HCT116 (cell line): Measurements from ENCODE around the gene TMCO4. TPM values are rescaled to one million over a fixed set of nuclear protein-coding genes. Genes with fewer than 3 reads are reported as not detected.

Source experiments
- ATAC-seq: fragments of 200-7000 bp; cut with Tn5 transposase; 2 replicates; pipeline ENCODE4 v1.9.1; 2020; ENCODE audit warnings: mild to moderate bottlenecking, moderate library complexity
- BruUV-seq: library from RNA; stranded (reverse); fragments of 400-500 nt; replicated peaks from 2 replicates; lab custom pipeline; 2021; lab: Mats Ljungman, UMichigan
- CTCF ChIA-PET: fragments of 300-600 bp; sonication (Branson Sonifier 250); formaldehyde crosslinking; loops from one replicate; lab custom pipeline; 2021; ENCODE audit warnings: antibody characterized with exemption; lab: Charles Lee
- POLR2A ChIA-PET: fragments of 300-600, 350-600 bp; sonication (Branson Sonifier 250); formaldehyde crosslinking; loops from one replicate; lab custom pipeline; 2021; ENCODE audit warnings: antibody characterized with exemption; lab: Charles Lee
- RAD21 ChIA-PET, 2 experiments: fragments of 300-600 bp; sonication (Branson Sonifier 250); formaldehyde crosslinking; loops; one replicate each; lab custom pipeline; 2023; ENCODE audit warnings: low total read pairs in 2 of 2; ENCODE audit not compliant: uncharacterized antibody in 2 of 2, unreplicated experiment in 2 of 2, low non-redundant PET in 1 of 2; lab: Charles Lee
- DNase-seq: peaks from one replicate; pipeline ENCODE4 v3.0.0-alpha.2; 2010; ENCODE audit warnings: low read depth, low spot score
- H2AFZ ChIP-seq: fragments of 200-600 bp; shearing (Covaris generic), sonication (generic); 2 replicates; pipeline ENCODE4 v1.6.1; 2017; ENCODE audit warnings: low read depth, mixed run types, mixed read lengths, antibody characterized with exemption, low read length; ENCODE audit not compliant: poor library complexity, severe bottlenecking
- H3K27ac ChIP-seq: 2 replicates; pipeline ENCODE4 v1.5.1; 2012; ENCODE audit warnings: low read depth, low read length
- H3K27me3 ChIP-seq: fragments of 200-600 bp; sonication (generic); 2 replicates; pipeline ENCODE4 v1.6.1; 2016; ENCODE audit warnings: mixed run types, low read length, mixed read lengths; ENCODE audit not compliant: insufficient read depth
- H3K36me3 ChIP-seq, 2 experiments: fragments of 200-500 bp in 1 of 2; fragments of 200-600 bp in 1 of 2; sonication (Bioruptor generic) in 1 of 2; sonication (generic) in 1 of 2; 2 replicates each; pipeline versions ENCODE4 v1.5.1 to v1.6.1; 2014 to 2016; ENCODE audit warnings: low read length in 2 of 2, inconsistent platforms in 1 of 2, mixed read lengths in 1 of 2, mixed run types in 1 of 2; ENCODE audit not compliant: insufficient read depth in 2 of 2, control insufficient read depth in 1 of 2
- H3K4me1 ChIP-seq, 2 experiments: fragments of 200-600 bp in 1 of 2; sonication (generic) in 1 of 2; 2 replicates each; pipeline versions ENCODE4 v1.5.1 to v1.6.1; 2012 to 2017; ENCODE audit warnings: low read length in 2 of 2, inconsistent platforms in 1 of 2, mild to moderate bottlenecking in 1 of 2, mixed read lengths in 1 of 2, mixed run types in 1 of 2, moderate library complexity in 1 of 2; ENCODE audit not compliant: insufficient read depth in 2 of 2, control insufficient read depth in 1 of 2
- H3K4me2 ChIP-seq: fragments of 200-600 bp; sonication (generic); 2 replicates; pipeline ENCODE4 v1.6.1; 2017; ENCODE audit warnings: mixed run types, low read length, mixed read lengths
- H3K4me3 ChIP-seq, 2 experiments: fragments of 200-600 bp in 1 of 2; sonication (generic) in 1 of 2; replicated peaks in 1 of 2; 2 replicates each; pipeline ENCODE4 v1.5.1; 2011 to 2016; ENCODE audit warnings: low read length in 2 of 2, control low read depth in 1 of 2, low read depth in 1 of 2, mild to moderate bottlenecking in 1 of 2, mixed read lengths in 1 of 2, mixed run types in 1 of 2
- H3K79me2 ChIP-seq: fragments of 200-600 bp; sonication (generic); 2 replicates; pipeline ENCODE4 v1.6.1; 2017; ENCODE audit warnings: mild to moderate bottlenecking, mixed run types, low read length, moderate library complexity, mixed read lengths; ENCODE audit not compliant: insufficient read depth
- H3K9ac ChIP-seq: fragments of 200-600 bp; sonication (generic); 2 replicates; pipeline ENCODE4 v1.6.1; 2016; ENCODE audit warnings: low read length, mixed read lengths
- H3K9me2 ChIP-seq: fragments of 200-600 bp; sonication (generic), shearing (Covaris generic); 2 replicates; pipeline ENCODE4 v1.6.1; 2017; ENCODE audit warnings: mixed run types, mild to moderate bottlenecking, moderate library complexity; ENCODE audit not compliant: insufficient read depth
- H3K9me3 ChIP-seq, 2 experiments: fragments of 200-500 bp in 1 of 2; fragments of 200-600 bp in 1 of 2; sonication (Bioruptor generic) in 1 of 2; sonication (generic) in 1 of 2; 2 replicates each; pipeline ENCODE4 v1.6.1; 2014 to 2017; ENCODE audit warnings: low read length in 2 of 2, mixed read lengths in 2 of 2, inconsistent platforms in 1 of 2, low read depth in 1 of 2, mild to moderate bottlenecking in 1 of 2, mixed run types in 1 of 2, moderate library complexity in 1 of 2; ENCODE audit not compliant: control insufficient read depth in 1 of 2, insufficient read depth in 1 of 2
- H4K20me1 ChIP-seq: fragments of 200-600 bp; sonication (generic), shearing (Covaris generic); 2 replicates; pipeline ENCODE4 v1.6.1; 2017; ENCODE audit warnings: mixed run types, mild to moderate bottlenecking, moderate library complexity; ENCODE audit not compliant: insufficient read depth
- ATF3 ChIP-seq: IDR thresholded peaks from 2 replicates; pipeline ENCODE4 v1.6.1; 2012
- CBX3 ChIP-seq: IDR thresholded peaks from 2 replicates; pipeline ENCODE4 v1.6.1; 2012; ENCODE audit warnings: low read depth
- CEBPB ChIP-seq: IDR thresholded peaks from 2 replicates; pipeline ENCODE4 v1.6.1; 2012; ENCODE audit warnings: low read depth
- CTCF ChIP-seq, 3 experiments: fragments of 200-600 bp in 1 of 3; sonication (generic) in 1 of 3; IDR thresholded peaks in 2 of 3; conservative IDR thresholded peaks in 1 of 3; 2 replicates each; pipeline ENCODE4 v1.5.1; 2012 to 2017; ENCODE audit warnings: low read depth in 2 of 3, low read length in 2 of 3, antibody characterized with exemption in 1 of 3, borderline replicate concordance in 1 of 3, control low read depth in 1 of 3, mild to moderate bottlenecking in 1 of 3, mixed read lengths in 1 of 3, mixed run types in 1 of 3, moderate library complexity in 1 of 3; ENCODE audit not compliant: insufficient read depth in 1 of 3
- ELF1 ChIP-seq: IDR thresholded peaks from 2 replicates; pipeline ENCODE4 v1.6.1; 2012; ENCODE audit warnings: low read depth, borderline replicate concordance
- EZH2phosphoT487 ChIP-seq: fragments of 200-600 bp; IDR thresholded peaks from 2 replicates; pipeline ENCODE4 v1.6.1; 2018; ENCODE audit warnings: antibody characterized with exemption, borderline replicate concordance
- FOSL1 ChIP-seq: IDR thresholded peaks from 2 replicates; pipeline ENCODE4 v1.6.1; 2012; ENCODE audit warnings: low read depth
- JUND ChIP-seq: IDR thresholded peaks from 2 replicates; pipeline ENCODE4 v1.6.1; 2012
- RAD21 ChIP-seq: IDR thresholded peaks from 2 replicates; pipeline ENCODE4 v1.6.1; 2012; ENCODE audit warnings: low read depth, mild to moderate bottlenecking
- REST ChIP-seq: IDR thresholded peaks from 2 replicates; pipeline ENCODE4 v1.6.1; 2012; ENCODE audit warnings: low read depth
- SIN3A ChIP-seq: IDR thresholded peaks from 2 replicates; pipeline ENCODE4 v1.6.1; 2012; ENCODE audit warnings: low read depth
- TCF7L2 ChIP-seq: IDR thresholded peaks from 2 replicates; pipeline ENCODE4 v1.7.0; 2011; ENCODE audit warnings: borderline replicate concordance, inconsistent platforms; ENCODE audit not compliant: insufficient read depth, insufficient read length; ENCODE audit errors: extremely low read depth
- ZNF274 ChIP-seq: fragments of 200-500 bp; sonication (Bioruptor generic); IDR thresholded peaks from 2 replicates; pipeline ENCODE4 v1.6.1; 2014; ENCODE audit warnings: mild to moderate bottlenecking, low read depth, low read length, inconsistent platforms
- intact Hi-C: fragments of 100-400 bp; cut with micrococcal nuclease; formaldehyde crosslinking; loops from 2 replicates; pipeline ENCODE4 v1.10.0; 2022
- total RNA-seq: library from RNA; stranded (reverse); gene quantifications from one replicate; pipeline ENCODE4 v1.2.1, GENCODE V29; 2021; ENCODE audit not compliant: unreplicated experiment

Gene TMCO4
- total RNA-seq, 1 experiment from 2014 or later, result 12.7 TPM

- no TSS peak for BruUV-seq
- H3K9me3 ChIP-seq, result no peaks in the 10 kb centered on the region
- H3K9me2 ChIP-seq, result no peaks in the 10 kb centered on the region
- H3K79me2 ChIP-seq, result no peaks in the 10 kb centered on the region
- CTCF ChIA-PET, result interaction anchor here (4.0 to 6.5 kb wide), 2 partner anchors 9 to 44 kb away, joined by 43 to 70 read pairs; no protein-coding TSS in a partner anchor
- H3K9ac ChIP-seq, result no peak overlapping the region
- TF ChIP-seq TCF7L2 (no peak), ELF1 (no peak), FOSL1 (no peak), REST (no peak), CEBPB (no peak), CTCF (IDR thresholded peaks at IDR 0.05 in 2 of 3, conservative IDR thresholded peaks at IDR 0.05 in 1 of 3; ENCODE audit: borderline replicate concordance in 1 of 3, insufficient read depth in 1 of 3, low read depth in 2 of 3, low read length in 2 of 3) (no peak), JUND (no peak), EZH2phosphoT487 (no peak), ATF3 (no peak), CBX3 (no peak), RAD21 (no peak), SIN3A (no peak), ZNF274 (no peak)
- DNase-seq, result no peak
- H4K20me1 ChIP-seq, result no peaks in the 10 kb centered on the region
- no peak overlapping the region for H3K4me2 ChIP-seq
- no peak overlapping the region for H3K4me3 ChIP-seq
- H3K27me3 ChIP-seq, result no peaks in the 10 kb centered on the region
- POLR2A ChIA-PET, result no interaction called here
- ATAC-seq, result no peak
- H3K27ac ChIP-seq, result no peak overlapping the region
- RAD21 ChIA-PET, result no interaction called here
- intact Hi-C loops, result no loop called here
- H2AFZ ChIP-seq, result no peak overlapping the region
- peaks cover 0 to 3% of the 10 kb centered on the region in 2 experiments; a peak in 1 of 4 replicates for H3K4me1 ChIP-seq
- H3K36me3 ChIP-seq, result no peaks in the 10 kb centered on the region
These were observed 93.6 kb downstream of the TMCO4 start for GRCh38 chr1:19706136-19706535.
